Measurements from ENCODE around the gene CACNG7. TPM values are rescaled to one million over a fixed set of nuclear protein-coding genes. Genes with fewer than 3 reads are reported as not detected.

Gene CACNG7
- total RNA-seq, 1 experiment from 2014 or later = not detected

GRCh38 chr19:53905787-53906186 lies 3.3 kb upstream of the CACNG7 start:
- H3K4me1 Mint-ChIP-seq (ENCODE audit: low read depth, unreplicated experiment) = no peaks in the 10 kb centered on the region
- no peak for DNase-seq
- peaks cover 10% of the 10 kb centered on the region for H3K9me3 Mint-ChIP-seq (ENCODE audit: unreplicated experiment)
- ChIA-PET POLR2A (no interaction called here), CTCF (no interaction called here)
- Histone ChIP-seq H3K4me1 (no peaks in the 10 kb centered on the region), H3K9me3 (no peaks in the 10 kb centered on the region), H3K36me3 (ENCODE audit: control insufficient read depth, insufficient read depth, low read length) (no peaks in the 10 kb centered on the region), H3K4me3 (ENCODE audit: low read depth, low read length) (no peak overlapping the region), H3K27me3 (replicated peaks; ENCODE audit: control insufficient read depth, insufficient read depth, low read length) (no peaks in the 10 kb centered on the region)
- peaks cover 25% of the 10 kb centered on the region for H3K27me3 Mint-ChIP-seq (ENCODE audit: insufficient read depth, unreplicated experiment)
- no TSS peak for BruUV-seq (replicated peaks)
- no peak overlapping the region for H3K4me3 Mint-ChIP-seq (ENCODE audit: unreplicated experiment)
- intact Hi-C loops (cut with micrococcal nuclease; ENCODE audit: unreplicated experiment) = no loop called here
- no peaks in the 10 kb centered on the region for H3K36me3 Mint-ChIP-seq (ENCODE audit: insufficient read depth, unreplicated experiment)
- TF ChIP-seq, protein P1, sequence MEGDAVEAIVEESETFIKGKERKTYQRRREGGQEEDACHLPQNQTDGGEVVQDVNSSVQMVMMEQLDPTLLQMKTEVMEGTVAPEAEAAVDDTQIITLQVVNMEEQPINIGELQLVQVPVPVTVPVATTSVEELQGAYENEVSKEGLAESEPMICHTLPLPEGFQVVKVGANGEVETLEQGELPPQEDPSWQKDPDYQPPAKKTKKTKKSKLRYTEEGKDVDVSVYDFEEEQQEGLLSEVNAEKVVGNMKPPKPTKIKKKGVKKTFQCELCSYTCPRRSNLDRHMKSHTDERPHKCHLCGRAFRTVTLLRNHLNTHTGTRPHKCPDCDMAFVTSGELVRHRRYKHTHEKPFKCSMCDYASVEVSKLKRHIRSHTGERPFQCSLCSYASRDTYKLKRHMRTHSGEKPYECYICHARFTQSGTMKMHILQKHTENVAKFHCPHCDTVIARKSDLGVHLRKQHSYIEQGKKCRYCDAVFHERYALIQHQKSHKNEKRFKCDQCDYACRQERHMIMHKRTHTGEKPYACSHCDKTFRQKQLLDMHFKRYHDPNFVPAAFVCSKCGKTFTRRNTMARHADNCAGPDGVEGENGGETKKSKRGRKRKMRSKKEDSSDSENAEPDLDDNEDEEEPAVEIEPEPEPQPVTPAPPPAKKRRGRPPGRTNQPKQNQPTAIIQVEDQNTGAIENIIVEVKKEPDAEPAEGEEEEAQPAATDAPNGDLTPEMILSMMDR (IDR thresholded peaks at IDR 0.05; ENCODE audit: insufficient read depth in 1 of 2, low read depth in 1 of 2, low read length in 1 of 2, severe bottlenecking in 1 of 2, unreplicated experiment in 1 of 2) = no peak
- H3K27ac Mint-ChIP-seq (ENCODE audit: unreplicated experiment) = no peak overlapping the region

GRCh38 chr19:53906211-53907192 lies 2.6 kb upstream of the CACNG7 start:
- intact Hi-C loops (cut with micrococcal nuclease; ENCODE audit: unreplicated experiment) = no loop called here
- H3K27ac Mint-ChIP-seq (ENCODE audit: unreplicated experiment) = no peak overlapping the region
- H3K4me3 Mint-ChIP-seq (ENCODE audit: unreplicated experiment) = no peak overlapping the region
- DNase-seq = peak in 1 of 2 experiments; percentile 32
- no TSS peak for BruUV-seq (replicated peaks)
- ChIA-PET POLR2A (no interaction called here), CTCF (no interaction called here)
- Histone ChIP-seq H3K4me3 (ENCODE audit: low read depth, low read length) (no peak overlapping the region), H3K27me3 (replicated peaks; ENCODE audit: control insufficient read depth, insufficient read depth, low read length) (no peaks in the 10 kb centered on the region), H3K9me3 (no peaks in the 10 kb centered on the region), H3K4me1 (no peaks in the 10 kb centered on the region), H3K36me3 (ENCODE audit: control insufficient read depth, insufficient read depth, low read length) (no peaks in the 10 kb centered on the region)
- peaks cover 28% of the 10 kb centered on the region for H3K27me3 Mint-ChIP-seq (ENCODE audit: insufficient read depth, unreplicated experiment)
- no peaks in the 10 kb centered on the region for H3K36me3 Mint-ChIP-seq (ENCODE audit: insufficient read depth, unreplicated experiment)
- peaks cover 10% of the 10 kb centered on the region for H3K9me3 Mint-ChIP-seq (ENCODE audit: unreplicated experiment)
- no peaks in the 10 kb centered on the region for H3K4me1 Mint-ChIP-seq (ENCODE audit: low read depth, unreplicated experiment)
- TF ChIP-seq, protein P1 (IDR thresholded peaks at IDR 0.05; ENCODE audit: insufficient read depth in 1 of 2, low read depth in 1 of 2, low read length in 1 of 2, severe bottlenecking in 1 of 2, unreplicated experiment in 1 of 2) = peak in 1 of 2 experiments; percentile 38

GRCh38 chr19:53907193-53907581 lies 1.9 kb upstream of the CACNG7 start:
- no TSS peak for BruUV-seq (replicated peaks)
- H3K4me3 ChIP-seq (ENCODE audit: low read depth, low read length) = no peak overlapping the region
- no peaks in the 10 kb centered on the region for H3K4me1 ChIP-seq
- no peaks in the 10 kb centered on the region for H3K9me3 ChIP-seq
- H3K36me3 ChIP-seq (ENCODE audit: control insufficient read depth, insufficient read depth, low read length) = no peaks in the 10 kb centered on the region
- Mint-ChIP-seq H3K4me3 (ENCODE audit: unreplicated experiment) (peak overlapping the region; percentile 42), H3K9me3 (ENCODE audit: unreplicated experiment) (peaks cover 10% of the 10 kb centered on the region), H3K27me3 (ENCODE audit: insufficient read depth, unreplicated experiment) (peaks cover 29% of the 10 kb centered on the region), H3K4me1 (ENCODE audit: low read depth, unreplicated experiment) (no peaks in the 10 kb centered on the region), H3K27ac (ENCODE audit: unreplicated experiment) (no peak overlapping the region), H3K36me3 (ENCODE audit: insufficient read depth, unreplicated experiment) (no peaks in the 10 kb centered on the region)
- H3K27me3 ChIP-seq (replicated peaks; ENCODE audit: control insufficient read depth, insufficient read depth, low read length) = no peaks in the 10 kb centered on the region
- TF ChIP-seq, protein P1 (IDR thresholded peaks at IDR 0.05; ENCODE audit: insufficient read depth in 1 of 2, low read depth in 1 of 2, low read length in 1 of 2, severe bottlenecking in 1 of 2, unreplicated experiment in 1 of 2) = no peak
- ChIA-PET CTCF (no interaction called here), POLR2A (no interaction called here)
- intact Hi-C loops (cut with micrococcal nuclease; ENCODE audit: unreplicated experiment) = no loop called here
- no peak for DNase-seq

Measured in Caco-2 (cell line).